ENCODE data around the gene SLX4IP.

SLX4IP gene

GRCh38 chr20:10524034-10524476 is 89.0 kb downstream of the SLX4IP start:
- H3K27me3 Mint-ChIP-seq, result no peaks in the 10 kb centered on the region
- no peaks in the 10 kb centered on the region for H3K9me3 Mint-ChIP-seq
- H3K4me3 Mint-ChIP-seq, result no peak overlapping the region
- peaks cover 21% of the 10 kb centered on the region for H3K4me1 Mint-ChIP-seq
- peaks cover 42% of the 10 kb centered on the region for H3K36me3 Mint-ChIP-seq
- no peak for ATAC-seq
- H3K27ac Mint-ChIP-seq, result no peak overlapping the region

DNA sequence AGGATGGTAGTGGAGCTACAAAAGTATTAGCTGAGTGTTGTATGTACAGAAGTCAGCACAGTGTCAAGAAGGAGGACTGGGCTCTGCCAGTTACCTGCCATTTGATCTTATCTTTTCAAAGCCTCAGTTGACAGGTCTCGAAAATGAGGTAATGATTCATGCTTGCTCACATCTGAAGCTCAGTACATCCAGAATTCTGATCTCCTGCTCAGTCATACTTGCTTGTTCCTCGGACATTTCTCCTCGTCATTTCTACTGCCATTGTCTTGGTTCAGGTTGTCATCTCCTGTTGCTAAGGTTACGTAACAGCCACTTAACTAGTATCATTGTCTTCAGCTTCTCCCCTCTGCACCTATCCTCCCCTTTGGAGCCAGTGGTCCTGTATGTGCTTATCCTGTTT is 89.5 kb downstream of the SLX4IP start:
- peaks cover 38% of the 10 kb centered on the region for H3K36me3 Mint-ChIP-seq
- ATAC-seq, result no peak
- no peak overlapping the region for H3K27ac Mint-ChIP-seq
- H3K9me3 Mint-ChIP-seq, result no peaks in the 10 kb centered on the region
- H3K4me1 Mint-ChIP-seq, result peaks cover 15% of the 10 kb centered on the region
- no peaks in the 10 kb centered on the region for H3K27me3 Mint-ChIP-seq
- H3K4me3 Mint-ChIP-seq, result no peak overlapping the region

DNA sequence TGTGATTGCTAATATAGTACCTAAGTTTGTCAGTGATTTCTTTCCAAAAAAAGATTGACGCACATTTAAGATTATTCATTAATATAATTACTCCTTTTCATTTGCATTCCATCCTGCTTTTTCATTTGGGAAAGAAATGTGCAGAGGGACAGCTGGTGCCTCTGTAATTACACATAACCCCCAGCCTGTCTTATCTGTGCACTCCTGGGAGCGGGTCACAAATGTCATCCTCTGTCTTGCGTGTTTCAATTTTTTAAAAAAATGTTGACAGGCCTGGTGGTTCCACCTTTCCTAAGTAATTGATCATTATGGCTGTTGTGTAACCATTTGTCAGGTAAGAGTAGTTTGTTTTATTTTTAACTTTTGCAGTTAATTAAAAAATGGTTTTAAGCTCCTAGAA is 92.7 kb downstream of the SLX4IP start:
- H3K4me1 Mint-ChIP-seq, result no peaks in the 10 kb centered on the region
- no peak overlapping the region for H3K27ac Mint-ChIP-seq
- no peak for ATAC-seq
- H3K9me3 Mint-ChIP-seq, result no peaks in the 10 kb centered on the region
- no peaks in the 10 kb centered on the region for H3K27me3 Mint-ChIP-seq
- H3K36me3 Mint-ChIP-seq, result peaks cover 36% of the 10 kb centered on the region
- no peak overlapping the region for H3K4me3 Mint-ChIP-seq

DNA sequence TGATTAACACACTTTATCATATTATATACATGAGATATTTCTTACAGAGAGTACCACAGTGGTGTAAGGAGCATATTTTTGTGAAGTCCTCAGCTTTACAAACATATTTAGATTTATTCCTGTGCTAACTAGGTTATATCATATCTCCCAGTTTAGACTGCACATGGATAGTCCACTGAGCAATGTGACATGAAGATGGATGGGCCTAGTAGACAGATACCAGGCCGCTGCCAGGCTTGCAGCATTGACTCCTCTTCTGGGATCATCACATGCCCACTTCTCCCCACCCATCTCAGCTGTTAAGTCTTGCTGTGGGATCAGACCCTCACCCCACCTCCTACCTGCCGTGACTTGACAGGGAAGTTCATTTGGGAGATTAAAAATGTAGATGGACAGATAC is 95.8 kb downstream of the SLX4IP start:
- H3K4me1 Mint-ChIP-seq, result no peaks in the 10 kb centered on the region
- H3K4me3 Mint-ChIP-seq, result no peak overlapping the region
- H3K9me3 Mint-ChIP-seq, result no peaks in the 10 kb centered on the region
- ATAC-seq, result no peak
- H3K27me3 Mint-ChIP-seq, result no peaks in the 10 kb centered on the region
- H3K27ac Mint-ChIP-seq, result no peak overlapping the region
- H3K36me3 Mint-ChIP-seq, result peaks cover 36% of the 10 kb centered on the region

DNA sequence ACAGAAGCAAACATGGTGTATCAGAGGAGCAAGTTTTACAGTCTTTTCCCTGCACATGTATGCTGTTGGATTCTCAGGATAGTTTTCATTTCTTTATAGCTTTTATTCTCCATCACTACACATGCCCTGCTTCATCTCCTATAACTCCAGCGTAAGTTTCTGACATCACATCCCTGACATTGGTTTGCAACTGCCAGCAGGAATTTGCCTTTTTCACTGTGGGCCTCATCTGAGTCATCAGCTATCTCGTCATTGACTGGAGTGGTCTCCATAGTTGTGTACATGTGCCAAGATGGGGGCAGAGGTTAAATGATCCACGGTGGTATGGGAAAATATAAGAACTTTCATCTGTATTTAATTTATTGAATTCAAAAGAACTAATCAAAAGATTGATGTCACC is 96.7 kb downstream of the SLX4IP start:
- Mint-ChIP-seq H3K27me3 (no peaks in the 10 kb centered on the region), H3K27ac (no peak overlapping the region), H3K4me3 (no peak overlapping the region), H3K4me1 (no peaks in the 10 kb centered on the region), H3K9me3 (no peaks in the 10 kb centered on the region), H3K36me3 (peaks cover 32% of the 10 kb centered on the region)
- no peak for ATAC-seq

- Mint-ChIP-seq H3K4me3 (no peak overlapping the region), H3K27ac (no peak overlapping the region), H3K9me3 (no peaks in the 10 kb centered on the region), H3K4me1 (no peaks in the 10 kb centered on the region), H3K36me3 (peaks cover 32% of the 10 kb centered on the region), H3K27me3 (no peaks in the 10 kb centered on the region)
- no peak for ATAC-seq
Measured at GRCh38 chr20:10532361-10532760, 97.3 kb downstream of the SLX4IP start.

- peaks cover 13% of the 10 kb centered on the region for H3K4me1 Mint-ChIP-seq
- H3K9me3 Mint-ChIP-seq, result peaks cover 3% of the 10 kb centered on the region
- H3K27ac Mint-ChIP-seq, result no peak overlapping the region
- H3K27me3 Mint-ChIP-seq, result no peaks in the 10 kb centered on the region
- no peak for ATAC-seq
- H3K4me3 Mint-ChIP-seq, result no peak overlapping the region
- H3K36me3 Mint-ChIP-seq, result peaks cover 23% of the 10 kb centered on the region
Measured at GRCh38 chr20:10536531-10536930, 101.4 kb downstream of the SLX4IP start.

- H3K4me1 Mint-ChIP-seq, result peaks cover 22% of the 10 kb centered on the region
- H3K27me3 Mint-ChIP-seq, result no peaks in the 10 kb centered on the region
- no peak overlapping the region for H3K27ac Mint-ChIP-seq
- H3K4me3 Mint-ChIP-seq, result no peak overlapping the region
- peaks cover 25% of the 10 kb centered on the region for H3K36me3 Mint-ChIP-seq
- peaks cover 3% of the 10 kb centered on the region for H3K9me3 Mint-ChIP-seq
- ATAC-seq, result no peak
Measured at GRCh38 chr20:10537850-10538480, 102.9 kb downstream of the SLX4IP start.

DNA sequence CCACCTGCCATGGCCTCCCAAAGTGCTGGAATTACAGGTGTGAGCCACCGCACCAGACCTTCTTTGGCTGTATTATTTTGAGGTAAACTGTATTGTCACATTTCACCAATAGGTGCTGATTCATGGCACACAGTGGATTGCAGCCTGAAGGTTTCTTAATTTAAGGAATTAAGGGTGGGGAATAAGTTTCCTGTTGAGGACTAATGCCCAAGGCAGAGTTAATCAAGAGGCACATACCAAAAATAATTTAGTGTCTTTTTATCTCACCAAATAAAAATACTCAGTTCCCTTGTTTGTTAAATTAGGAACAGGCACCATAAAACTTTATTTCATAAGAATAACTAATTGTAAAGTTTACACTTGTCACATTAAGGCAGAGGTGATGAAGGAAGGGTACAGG is 103.7 kb downstream of the SLX4IP start:
- Mint-ChIP-seq H3K4me1 (peaks cover 28% of the 10 kb centered on the region), H3K9me3 (peaks cover 3% of the 10 kb centered on the region), H3K27ac (no peak overlapping the region), H3K4me3 (no peak overlapping the region), H3K36me3 (peaks cover 29% of the 10 kb centered on the region), H3K27me3 (no peaks in the 10 kb centered on the region)
- no peak for ATAC-seq

DNA sequence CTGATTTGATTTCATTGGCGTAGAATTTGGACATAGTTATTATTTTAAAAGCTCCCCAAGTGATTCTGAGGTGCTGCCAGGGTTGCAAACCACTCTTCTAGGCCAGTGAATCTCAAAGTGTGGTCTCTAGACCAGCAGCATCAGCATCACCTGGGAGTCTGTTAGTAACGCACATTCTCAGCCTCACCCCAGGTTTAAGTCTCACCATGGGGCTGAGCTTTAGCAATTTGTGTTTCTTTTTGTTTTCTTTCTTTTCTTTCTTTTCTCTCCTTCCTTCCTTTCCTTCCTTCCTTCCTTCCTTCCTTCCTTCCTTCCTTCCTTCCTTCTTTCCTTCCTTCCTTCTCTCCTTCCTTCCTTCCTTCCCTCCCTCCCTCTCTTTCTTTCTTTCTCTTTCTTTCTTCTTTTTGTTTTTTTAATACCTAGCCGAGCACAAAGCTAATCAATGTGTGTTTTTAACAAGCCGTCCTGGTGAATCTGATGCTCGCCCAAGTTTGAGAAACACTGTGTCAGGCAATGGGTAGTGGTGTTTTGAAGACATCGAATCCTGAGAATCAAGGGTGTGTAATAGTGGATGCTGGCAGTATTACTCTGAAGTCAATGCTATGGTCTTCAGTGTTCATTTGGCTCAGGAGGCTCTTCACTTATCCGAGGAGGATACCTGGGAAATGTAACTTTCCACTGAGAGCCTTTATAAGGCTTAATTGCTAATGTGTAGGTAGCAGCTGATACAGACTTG is 104.9 kb downstream of the SLX4IP start:
- peaks cover 28% of the 10 kb centered on the region for H3K4me1 Mint-ChIP-seq
- ATAC-seq, result no peak
- no peaks in the 10 kb centered on the region for H3K27me3 Mint-ChIP-seq
- peaks cover 17% of the 10 kb centered on the region for H3K36me3 Mint-ChIP-seq
- peak overlapping the region; percentile 65 for H3K27ac Mint-ChIP-seq
- H3K9me3 Mint-ChIP-seq, result peaks cover 3% of the 10 kb centered on the region
- no peak overlapping the region for H3K4me3 Mint-ChIP-seq

- no peak for ATAC-seq
- peak overlapping the region; percentile 65 for H3K27ac Mint-ChIP-seq
- H3K27me3 Mint-ChIP-seq, result no peaks in the 10 kb centered on the region
- peaks cover 3% of the 10 kb centered on the region for H3K9me3 Mint-ChIP-seq
- H3K36me3 Mint-ChIP-seq, result peaks cover 16% of the 10 kb centered on the region
- H3K4me1 Mint-ChIP-seq, result peaks cover 28% of the 10 kb centered on the region
- no peak overlapping the region for H3K4me3 Mint-ChIP-seq
Measured at GRCh38 chr20:10540636-10541493, 105.8 kb downstream of the SLX4IP start.

- Mint-ChIP-seq H3K9me3 (peaks cover 3% of the 10 kb centered on the region), H3K4me3 (no peak overlapping the region), H3K27ac (no peak overlapping the region), H3K27me3 (no peaks in the 10 kb centered on the region), H3K4me1 (peaks cover 28% of the 10 kb centered on the region), H3K36me3 (peaks cover 16% of the 10 kb centered on the region)
- no peak for ATAC-seq
Measured at GRCh38 chr20:10541668-10542411, 106.7 kb downstream of the SLX4IP start.

GRCh38 chr20:10542442-10542841 is 107.3 kb downstream of the SLX4IP start:
- Mint-ChIP-seq H3K9me3 (peaks cover 3% of the 10 kb centered on the region), H3K27ac (no peak overlapping the region), H3K4me1 (peaks cover 28% of the 10 kb centered on the region), H3K36me3 (peaks cover 16% of the 10 kb centered on the region), H3K27me3 (no peaks in the 10 kb centered on the region), H3K4me3 (no peak overlapping the region)
- no peak for ATAC-seq

DNA sequence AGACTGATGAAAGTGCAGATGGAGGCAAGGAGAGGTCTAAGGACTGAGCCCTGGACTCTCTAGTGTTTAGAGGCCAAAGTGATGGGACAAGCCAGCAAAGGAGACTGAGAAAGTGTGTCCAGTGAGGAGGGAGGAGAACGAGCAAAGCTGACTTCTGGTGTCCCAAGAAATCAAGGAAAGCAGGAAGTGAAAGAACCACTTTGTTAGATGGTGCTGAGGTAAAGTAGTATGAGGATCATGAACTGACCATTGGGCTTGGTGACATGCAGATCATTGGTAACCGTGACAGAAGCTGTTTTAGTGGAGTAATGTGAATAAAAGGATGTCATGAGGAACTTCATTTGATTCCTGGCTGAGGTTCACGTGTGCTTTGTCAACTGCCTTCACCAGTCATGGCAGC is 108.4 kb downstream of the SLX4IP start:
- H3K27ac Mint-ChIP-seq, result no peak overlapping the region
- ATAC-seq, result no peak
- H3K4me1 Mint-ChIP-seq, result peaks cover 28% of the 10 kb centered on the region
- no peaks in the 10 kb centered on the region for H3K27me3 Mint-ChIP-seq
- peaks cover 16% of the 10 kb centered on the region for H3K36me3 Mint-ChIP-seq
- no peak overlapping the region for H3K4me3 Mint-ChIP-seq
- peaks cover 3% of the 10 kb centered on the region for H3K9me3 Mint-ChIP-seq

All from stimulated activated memory B cell treated with anti-CD40 and anti-IgM and Interleukin-4, amounts not matched to agents 10 μg/mL and 1 μg/mL and 100 μg/mL, for 72 hours (primary cell).